HepG2 (cell line): ENCODE results near the gene SDK1. TPM values are rescaled to one million over a fixed set of nuclear protein-coding genes. Genes with fewer than 3 reads are reported as not detected.

Experiments
- ATAC-seq: fragments of 200-7000 bp; cut with Tn5 transposase; 3 replicates; pipeline ENCODE4 v1.9.1; 2020; ENCODE audit warnings: mild to moderate bottlenecking, moderate library complexity
- BruUV-seq: library from RNA; stranded (reverse); fragments of 400-500 nt; replicated peaks from 2 replicates; lab custom pipeline; 2021; lab: Mats Ljungman, UMichigan
- CTCF ChIA-PET: fragments of 300-600 bp; formaldehyde crosslinking; extraction: SDS; loops from one replicate; lab custom pipeline; 2021; ENCODE audit warnings: low total read pairs, inconsistent platforms, low intra/inter-chr PET ratio; lab: Yijun Ruan, JAX
- POLR2A ChIA-PET: fragments of 350-600 bp; sonication (Branson Sonifier 250); formaldehyde crosslinking; loops from one replicate; lab custom pipeline; 2020; ENCODE audit warnings: antibody characterized with exemption, inconsistent platforms; lab: Yijun Ruan, JAX
- DNase-seq: peaks from one replicate; pipeline ENCODE4 v3.0.0-alpha.2; 2015; ENCODE audit warnings: low spot score
- FAIRE-seq: peaks from 3 replicates; lab custom pipeline; 2011; peaks lifted over from hg19 to GRCh38; lab: Jason Lieb, UNC
- H2AFZ ChIP-seq: one replicate; pipeline ENCODE4 v1.6.1; 2011; ENCODE audit warnings: low read length, inconsistent platforms
- H3K27ac ChIP-seq: fragments of 300-600 bp; 3 replicates; pipeline ENCODE4 v1.8.0; 2011; ENCODE audit warnings: mixed run types, mild to moderate bottlenecking, mixed read lengths, low read length, inconsistent platforms; ENCODE audit not compliant: insufficient read depth; ENCODE audit errors: extremely low read length
- H3K27me3 ChIP-seq, 2 experiments: fragments of 200-600 bp in 1 of 2; 2 replicates in 1 of 2; 3 replicates in 1 of 2; pipeline versions ENCODE4 v1.6.0 to v1.8.0; 2011; ENCODE audit warnings: low read length in 2 of 2, mild to moderate bottlenecking in 2 of 2, moderate library complexity in 2 of 2, inconsistent platforms in 1 of 2; ENCODE audit not compliant: insufficient read depth in 2 of 2, control insufficient read depth in 1 of 2
- H3K36me3 ChIP-seq, 2 experiments: fragments of 200-600 bp in 1 of 2; replicated peaks in 1 of 2; 2 replicates in 1 of 2; 3 replicates in 1 of 2; pipeline versions ENCODE4 v1.5.1 to v1.8.0; 2011; ENCODE audit warnings: low read length in 2 of 2, inconsistent platforms in 1 of 2; ENCODE audit not compliant: insufficient read depth in 2 of 2, control insufficient read depth in 1 of 2
- H3K4me1 ChIP-seq: 2 replicates; pipeline ENCODE4 v1.5.1; 2012; ENCODE audit warnings: low read length, inconsistent platforms; ENCODE audit not compliant: insufficient read depth
- H3K4me2 ChIP-seq: 2 replicates; pipeline ENCODE4 v1.6.0; 2011; ENCODE audit warnings: low read depth, low read length, inconsistent platforms
- H3K4me3 ChIP-seq, 3 experiments: fragments of 200-600 bp in 1 of 3; sonication (generic), shearing (Covaris generic) in 1 of 3; replicated peaks in 1 of 3; 2 replicates each; pipeline ENCODE4 v1.5.1; 2011 to 2016; ENCODE audit warnings: low read length in 3 of 3, inconsistent platforms in 2 of 3, low read depth in 2 of 3, mild to moderate bottlenecking in 2 of 3, control low read depth in 1 of 3, mixed read lengths in 1 of 3; ENCODE audit not compliant: insufficient read depth in 1 of 3
- H3K79me2 ChIP-seq: one replicate; pipeline ENCODE4 v1.6.1; 2011; ENCODE audit warnings: low read length, inconsistent platforms; ENCODE audit not compliant: insufficient read depth
- H3K9ac ChIP-seq: 2 replicates; pipeline ENCODE4 v1.6.0; 2011; ENCODE audit warnings: mild to moderate bottlenecking, low read depth, low read length, inconsistent platforms; ENCODE audit not compliant: insufficient read depth
- H3K9me3 ChIP-seq: 2 replicates; pipeline ENCODE4 v1.5.1; 2012; ENCODE audit warnings: mild to moderate bottlenecking, low read length
- H4K20me1 ChIP-seq: 2 replicates; pipeline ENCODE4 v1.6.0; 2011; ENCODE audit warnings: inconsistent platforms, mild to moderate bottlenecking, low read length, moderate library complexity; ENCODE audit not compliant: insufficient read depth
- MXI1 ChIP-seq: IDR thresholded peaks from 3 replicates; pipeline ENCODE4 v1.6.1; 2012; ENCODE audit warnings: low read depth, low read length, inconsistent platforms, borderline replicate concordance
- TEAD2 ChIP-seq: sonication (generic); formaldehyde crosslinking; IDR thresholded peaks from 2 replicates; pipeline ENCODE4 v1.9.0; 2021; ENCODE audit warnings: missing genetic modification reagents
- ZBTB38 ChIP-seq: sonication (generic); formaldehyde crosslinking; IDR thresholded peaks from 2 replicates; pipeline ENCODE4 v1.5.1; 2020; ENCODE audit warnings: mild to moderate bottlenecking, missing genetic modification reagents
- ZNF235 ChIP-seq: sonication (generic); formaldehyde crosslinking; IDR thresholded peaks from 2 replicates; pipeline ENCODE4 v1.8.1; 2023; ENCODE audit warnings: mild to moderate bottlenecking, missing genetic modification reagents, borderline replicate concordance
- ZNF264 ChIP-seq: sonication (generic); formaldehyde crosslinking; IDR thresholded peaks from 2 replicates; pipeline ENCODE4 v1.4.0; 2020; ENCODE audit warnings: missing genetic modification reagents
- ZNF547 ChIP-seq: sonication (generic); formaldehyde crosslinking; IDR thresholded peaks from 2 replicates; pipeline ENCODE4 v1.5.1; 2020; ENCODE audit warnings: mild to moderate bottlenecking, missing genetic modification reagents
- ZNF678 ChIP-seq: sonication (generic); formaldehyde crosslinking; IDR thresholded peaks from 2 replicates; pipeline ENCODE4 v1.4.0; 2020; ENCODE audit warnings: mild to moderate bottlenecking, missing genetic modification reagents
- WGBS: methylation state at CpG from one replicate; pipeline ENCODE4 v1.1.6; 2017; ENCODE audit warnings: low lambda C conversion rate; 5-methylcytosine and 5-hydroxymethylcytosine counted together
- in situ Hi-C: cut with HindIII; loops from 2 replicates; pipeline ENCODE4 v1.10.0; 2017; ENCODE audit warnings: low pct_unique_long_range_greater_than_20kb; ENCODE audit not compliant: extremely low pct_ligation_motif_present
- intact Hi-C: fragments of 100-400 bp; cut with micrococcal nuclease; formaldehyde crosslinking; loops from one replicate; pipeline ENCODE4 v1.10.0; 2022; ENCODE audit not compliant: unreplicated experiment
- polyA plus RNA-seq, 8 experiments: library from polyadenylated mRNA; depleted of rRNA in 3 of 8; stranded (reverse) in 7 of 8; unstranded in 1 of 8; fragments of >200 nt; fragmentation: Illumina TruSeq in 4 of 8; extraction: Trizol in 4 of 8; gene quantifications; 2 replicates each; pipeline versions ENCODE4 v1.2.1 to v1.2.3, GENCODE V29; 2011 to 2016; ENCODE audit warnings: low read depth in 4 of 8, missing spikeins in 1 of 8, mixed read lengths in 1 of 8; ENCODE audit not compliant: insufficient read depth in 1 of 8
- total RNA-seq, 5 experiments: library from RNA; depleted of rRNA; stranded (reverse); fragments of >200 nt; fragmentation: Illumina TruSeq; extraction: Trizol; gene quantifications; 2 replicates each; pipeline ENCODE4 v1.2.3, GENCODE V29; 2016; ENCODE audit warnings: low read depth in 1 of 5

The SDK1 gene
- total and polyA plus RNA-seq, 2 of the 13 experiments (the other 11 are each of a cell fraction or from before 2014, with no cell fraction given) = 0.35 to 2.4 TPM

DNA sequence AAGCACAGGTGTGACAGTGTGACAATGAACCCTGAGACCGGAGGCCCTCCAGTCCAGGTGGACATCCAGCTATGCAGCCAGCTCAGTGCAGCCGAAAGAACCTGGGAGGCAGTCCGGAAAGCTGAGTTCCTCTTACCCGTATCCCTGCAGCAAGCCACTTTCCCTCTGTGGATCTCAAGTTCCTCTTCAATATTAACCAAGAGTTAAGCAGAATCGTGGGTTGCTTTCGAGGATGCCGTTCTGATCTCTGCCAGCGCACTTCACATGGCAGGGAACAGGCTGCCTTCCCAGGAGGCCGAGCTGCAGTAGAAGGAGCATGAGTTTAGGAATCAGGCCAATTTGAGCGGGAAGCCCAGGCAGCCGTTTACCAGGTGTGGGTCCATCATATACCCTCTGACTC, 591.6 kb downstream of the SDK1 start (continued):
- no peak for TF ChIP-seq MXI1
- TF ChIP-seq, all 625 proteins: peak for 0

DNA sequence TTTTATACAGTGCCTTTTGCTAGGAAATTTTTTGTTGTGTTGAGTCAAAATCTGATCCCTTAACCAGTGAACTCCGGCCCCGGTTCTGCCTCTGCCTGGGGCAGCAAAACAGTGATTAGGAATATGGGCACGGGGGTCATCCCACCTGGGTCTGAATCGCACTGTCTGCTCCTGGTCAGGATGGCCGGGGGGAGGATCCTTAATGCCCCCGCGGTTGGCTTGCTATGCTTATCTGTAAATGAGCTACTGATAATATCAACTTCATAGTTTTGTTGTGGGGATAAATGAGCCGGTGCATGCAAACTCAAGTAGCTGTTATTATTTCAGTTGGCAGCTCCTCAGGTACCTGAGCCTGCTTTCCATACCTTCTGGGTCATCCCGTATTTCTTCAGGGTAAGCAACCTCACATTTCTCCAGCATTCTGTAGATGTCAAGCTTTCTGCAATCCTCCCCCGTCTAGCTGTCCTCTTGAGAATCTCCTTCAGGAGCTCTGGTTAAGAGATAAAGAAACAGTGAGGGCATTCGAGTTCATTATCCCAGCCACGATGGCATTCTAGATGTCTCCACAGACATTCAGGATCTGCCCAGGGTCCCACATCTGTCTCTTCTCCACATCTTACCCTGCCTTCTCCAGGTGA, 592.2 kb downstream of the SDK1 start:
- DNase-seq = no peak
- Histone ChIP-seq H3K9me3 (no peaks in the 10 kb centered on the region), H3K27ac (no peak overlapping the region), H3K4me1 (no peaks in the 10 kb centered on the region), H3K9ac (no peak overlapping the region), H3K4me2 (no peak overlapping the region), H3K36me3 (no peaks in the 10 kb centered on the region), H4K20me1 (no peaks in the 10 kb centered on the region), H2AFZ (no peak overlapping the region), H3K27me3 (no peaks in the 10 kb centered on the region), H3K4me3 (no peak overlapping the region), H3K79me2 (no peaks in the 10 kb centered on the region)
- intact Hi-C loops = loop anchor here (10.0 kb wide), 1 partner anchor 1028 kb away; no protein-coding TSS in a partner anchor
- WGBS = 87% methylated on average over 10 of the region's 12 CpGs
- TF ChIP-seq ZNF264 (CRISPR knock-in tag) (no peak), ZBTB38 (CRISPR knock-in tag) (no peak), ZNF235 (CRISPR knock-in tag) (no peak), TEAD2 (CRISPR knock-in tag) (no peak)
- ATAC-seq = no peak
- no TSS peak for BruUV-seq
- no peak for FAIRE-seq
- CTCF ChIA-PET = no interaction called here
- POLR2A ChIA-PET = no interaction called here
- in situ Hi-C loops = no loop called here

DNA sequence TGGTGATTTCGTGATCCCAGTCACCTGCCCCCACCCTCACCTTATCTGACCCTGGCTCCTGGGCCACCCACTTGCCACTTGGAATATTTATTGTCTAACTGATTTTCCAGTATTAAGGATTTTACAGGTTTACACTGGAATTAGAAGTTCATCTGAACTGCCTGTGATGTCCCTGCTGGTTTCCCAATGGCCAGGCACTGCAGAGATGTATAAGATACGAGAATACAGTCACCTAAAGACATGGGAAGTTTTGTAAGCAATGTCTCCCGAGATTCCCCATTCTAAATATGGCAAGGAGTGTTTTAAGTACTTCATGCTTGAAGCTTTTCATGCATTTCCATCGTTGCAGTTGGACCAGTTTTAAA, 592.7 kb downstream of the SDK1 start:
- Histone ChIP-seq H3K79me2 (no peaks in the 10 kb centered on the region), H3K9me3 (no peaks in the 10 kb centered on the region), H3K9ac (no peak overlapping the region), H3K4me2 (no peak overlapping the region), H4K20me1 (no peaks in the 10 kb centered on the region), H3K27ac (no peak overlapping the region), H3K4me3 (no peak overlapping the region), H3K36me3 (no peaks in the 10 kb centered on the region), H3K27me3 (no peaks in the 10 kb centered on the region), H2AFZ (no peak overlapping the region), H3K4me1 (no peaks in the 10 kb centered on the region)
- BruUV-seq = no TSS peak
- WGBS = 59% methylated on average over 4 of the region's 4 CpGs
- intact Hi-C loops = loop anchor here (10.0 kb wide), 1 partner anchor 1029 kb away; no protein-coding TSS in a partner anchor
- POLR2A ChIA-PET = no interaction called here
- TF ChIP-seq ZNF678 (CRISPR knock-in tag) (no peak), ZNF547 (CRISPR knock-in tag) (no peak)
- no peak for DNase-seq
- CTCF ChIA-PET = no interaction called here
- in situ Hi-C loops = no loop called here
- ATAC-seq = no peak
- no peak for FAIRE-seq
